Type B pancreatic cell (in vitro differentiated cells): ENCODE results near the gene HS6ST1. TPM values are rescaled to one million over a fixed set of nuclear protein-coding genes. Genes with fewer than 3 reads are reported as not detected.

Experiments
- DNase-seq: peaks from one replicate; pipeline ENCODE4 v3.0.0; 2021; ENCODE audit warnings: mixed read lengths; ENCODE audit not compliant: unreplicated experiment; ENCODE audit errors: extremely low spot score
- H3K27ac Mint-ChIP-seq: 2 replicates; pipeline ENCODE4 v1.8.0; 2021; ENCODE audit warnings: mild to moderate bottlenecking, mixed read lengths
- H3K27me3 Mint-ChIP-seq: 2 replicates; pipeline ENCODE4 v1.8.0; 2021; ENCODE audit warnings: mixed read lengths
- H3K36me3 Mint-ChIP-seq: 2 replicates; pipeline ENCODE4 v1.8.0; 2021; ENCODE audit warnings: mixed read lengths
- H3K4me1 Mint-ChIP-seq: one replicate; pipeline ENCODE4 v1.8.0; 2021; ENCODE audit warnings: mixed read lengths; ENCODE audit not compliant: unreplicated experiment
- H3K4me3 Mint-ChIP-seq: 2 replicates; pipeline ENCODE4 v1.8.0; 2021; ENCODE audit warnings: mild to moderate bottlenecking, mixed read lengths
- H3K9me3 Mint-ChIP-seq: 2 replicates; pipeline ENCODE4 v1.8.0; 2021; ENCODE audit warnings: mixed read lengths
- total RNA-seq: library from RNA; stranded (reverse); gene quantifications from 2 replicates; pipeline ENCODE4 v1.2.1, GENCODE V29; 2021; ENCODE audit warnings: low replicate concordance
- TF ChIP-seq, protein P1 (sequence below): fragments of 200-600 bp; sonication (generic); conservative IDR thresholded peaks from 2 replicates; pipeline ENCODE4 v1.5.0; 2021; ENCODE audit warnings: antibody characterized with exemption, mild to moderate bottlenecking

HS6ST1 gene
- total RNA-seq, 1 donor from 2014 or later, result 75.2 TPM

DNA sequence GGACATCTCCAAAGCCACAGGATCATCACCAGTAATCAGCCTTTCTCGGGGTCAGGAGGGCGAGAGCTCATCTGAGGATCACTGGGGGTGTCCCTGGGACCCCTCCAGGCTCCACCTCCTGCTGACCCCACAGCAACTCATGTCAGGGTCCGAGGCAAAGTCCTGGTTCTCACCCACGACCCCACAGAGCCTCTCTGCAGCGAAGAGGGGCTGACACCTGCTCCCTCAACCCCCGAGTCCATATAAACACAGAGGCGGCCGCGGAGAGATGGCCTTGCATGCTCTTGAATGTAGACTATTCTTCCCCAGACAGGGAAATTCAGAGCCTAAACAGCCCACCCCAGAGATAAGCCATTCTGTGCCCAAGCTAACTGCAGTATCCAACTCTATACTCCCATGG, 29.9 kb downstream of the HS6ST1 start:
- no peak overlapping the region for H3K4me3 Mint-ChIP-seq
- H3K4me1 Mint-ChIP-seq, result peaks cover 24% of the 10 kb centered on the region
- DNase-seq, result no peak
- peaks cover 4% of the 10 kb centered on the region for H3K36me3 Mint-ChIP-seq
- H3K27ac Mint-ChIP-seq, result peak overlapping the region; percentile 30
- no peaks in the 10 kb centered on the region for H3K9me3 Mint-ChIP-seq
- no peaks in the 10 kb centered on the region for H3K27me3 Mint-ChIP-seq
- TF ChIP-seq, protein P1, sequence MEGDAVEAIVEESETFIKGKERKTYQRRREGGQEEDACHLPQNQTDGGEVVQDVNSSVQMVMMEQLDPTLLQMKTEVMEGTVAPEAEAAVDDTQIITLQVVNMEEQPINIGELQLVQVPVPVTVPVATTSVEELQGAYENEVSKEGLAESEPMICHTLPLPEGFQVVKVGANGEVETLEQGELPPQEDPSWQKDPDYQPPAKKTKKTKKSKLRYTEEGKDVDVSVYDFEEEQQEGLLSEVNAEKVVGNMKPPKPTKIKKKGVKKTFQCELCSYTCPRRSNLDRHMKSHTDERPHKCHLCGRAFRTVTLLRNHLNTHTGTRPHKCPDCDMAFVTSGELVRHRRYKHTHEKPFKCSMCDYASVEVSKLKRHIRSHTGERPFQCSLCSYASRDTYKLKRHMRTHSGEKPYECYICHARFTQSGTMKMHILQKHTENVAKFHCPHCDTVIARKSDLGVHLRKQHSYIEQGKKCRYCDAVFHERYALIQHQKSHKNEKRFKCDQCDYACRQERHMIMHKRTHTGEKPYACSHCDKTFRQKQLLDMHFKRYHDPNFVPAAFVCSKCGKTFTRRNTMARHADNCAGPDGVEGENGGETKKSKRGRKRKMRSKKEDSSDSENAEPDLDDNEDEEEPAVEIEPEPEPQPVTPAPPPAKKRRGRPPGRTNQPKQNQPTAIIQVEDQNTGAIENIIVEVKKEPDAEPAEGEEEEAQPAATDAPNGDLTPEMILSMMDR, result no peak

DNA sequence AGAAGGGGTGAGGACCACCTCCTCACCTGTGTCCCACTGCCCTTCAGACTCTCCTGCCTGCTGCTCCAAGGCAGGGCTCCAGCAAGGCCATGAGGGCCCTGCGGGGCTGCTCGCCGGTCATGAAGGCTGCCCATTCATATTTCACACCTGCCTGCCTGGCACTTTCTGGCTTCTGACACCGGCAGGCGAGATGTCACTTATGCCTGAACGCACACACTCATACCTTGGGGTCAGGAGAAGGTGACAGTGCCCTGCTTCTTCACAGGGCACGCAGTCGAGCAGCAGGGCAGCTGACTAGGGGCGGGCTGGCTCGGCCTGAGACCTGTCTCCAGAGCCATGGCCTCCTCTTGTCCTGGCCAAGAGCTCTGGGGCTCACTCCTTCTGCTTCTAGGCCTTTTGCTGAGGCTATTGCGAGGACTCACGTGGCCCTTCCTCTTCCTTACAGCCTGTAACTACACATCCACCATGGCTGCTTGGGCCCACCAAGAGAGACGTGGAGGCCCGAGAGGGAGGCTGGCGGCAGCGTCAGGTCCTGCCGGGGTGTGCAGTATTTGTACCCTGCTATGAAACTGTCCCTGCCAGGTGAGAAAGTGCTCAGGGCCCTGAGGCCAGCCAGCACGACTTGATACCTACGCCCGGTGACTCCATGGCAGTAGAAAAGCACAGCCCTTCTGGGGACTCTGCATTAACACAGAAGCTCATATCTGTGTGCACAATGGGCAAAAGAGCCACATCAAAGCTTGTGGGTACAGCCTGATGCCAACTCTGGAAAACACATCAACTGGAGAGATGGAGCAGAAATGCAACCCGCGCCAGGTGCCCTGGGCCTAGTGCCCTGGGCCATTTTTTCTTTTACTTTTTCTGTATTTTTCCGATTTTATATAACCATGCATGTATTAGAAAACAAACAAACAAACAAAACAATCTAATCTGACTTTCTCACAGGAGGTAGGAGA, 30.6 kb downstream of the HS6ST1 start:
- no peaks in the 10 kb centered on the region for H3K9me3 Mint-ChIP-seq
- H3K4me3 Mint-ChIP-seq, result no peak overlapping the region
- peak overlapping the region; percentile 30 for H3K27ac Mint-ChIP-seq
- peaks cover 20% of the 10 kb centered on the region for H3K4me1 Mint-ChIP-seq
- TF ChIP-seq, protein P1, result no peak
- H3K36me3 Mint-ChIP-seq, result peaks cover 4% of the 10 kb centered on the region
- DNase-seq, result no peak
- H3K27me3 Mint-ChIP-seq, result no peaks in the 10 kb centered on the region

DNA sequence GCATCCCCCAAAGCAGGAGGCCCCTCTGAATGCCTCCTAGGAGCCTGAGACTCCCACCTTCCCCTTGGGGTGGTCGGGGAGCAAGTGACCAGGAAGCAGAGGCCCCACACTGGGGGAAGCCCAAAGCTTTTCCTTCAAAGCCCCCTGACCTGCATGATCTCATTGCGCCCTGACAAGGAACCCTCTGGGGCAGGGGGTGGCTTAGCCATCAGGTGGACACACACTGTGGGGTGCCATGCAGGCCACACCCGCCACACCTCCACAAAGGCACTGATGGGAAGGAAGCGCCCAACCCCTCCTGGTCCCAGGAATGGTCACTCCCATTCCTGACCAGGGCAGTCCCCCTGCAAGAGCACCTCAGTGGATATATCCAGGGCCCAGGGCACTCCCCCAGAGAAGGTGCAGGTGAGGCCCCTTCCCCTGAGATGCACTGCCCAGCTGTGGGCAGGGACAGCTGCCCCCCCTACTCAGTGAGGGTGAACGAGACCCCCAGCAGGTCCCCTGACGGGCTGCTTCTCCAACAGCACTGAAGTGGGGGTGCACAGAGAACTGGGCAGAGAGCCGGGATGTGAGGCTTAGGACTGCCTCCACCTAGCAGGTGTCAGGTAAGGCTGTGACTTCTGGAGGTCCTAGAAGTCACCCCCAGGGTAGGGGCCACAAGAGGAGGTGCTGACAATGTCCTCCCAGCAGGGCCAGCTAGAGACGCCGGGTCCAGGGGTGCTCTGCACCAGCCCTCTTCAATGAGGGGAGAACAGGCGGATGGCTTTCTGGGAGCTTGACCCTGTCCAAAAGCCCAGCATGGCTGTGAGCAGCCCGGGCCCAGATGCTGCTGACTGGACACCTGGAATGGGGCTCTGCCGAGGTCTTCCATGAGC, 31.5 kb downstream of the HS6ST1 start:
- peaks cover 18% of the 10 kb centered on the region for H3K4me1 Mint-ChIP-seq
- TF ChIP-seq, protein P1, result no peak
- H3K36me3 Mint-ChIP-seq, result peaks cover 4% of the 10 kb centered on the region
- H3K9me3 Mint-ChIP-seq, result no peaks in the 10 kb centered on the region
- H3K4me3 Mint-ChIP-seq, result no peak overlapping the region
- DNase-seq, result no peak
- no peaks in the 10 kb centered on the region for H3K27me3 Mint-ChIP-seq
- H3K27ac Mint-ChIP-seq, result no peak overlapping the region

DNA sequence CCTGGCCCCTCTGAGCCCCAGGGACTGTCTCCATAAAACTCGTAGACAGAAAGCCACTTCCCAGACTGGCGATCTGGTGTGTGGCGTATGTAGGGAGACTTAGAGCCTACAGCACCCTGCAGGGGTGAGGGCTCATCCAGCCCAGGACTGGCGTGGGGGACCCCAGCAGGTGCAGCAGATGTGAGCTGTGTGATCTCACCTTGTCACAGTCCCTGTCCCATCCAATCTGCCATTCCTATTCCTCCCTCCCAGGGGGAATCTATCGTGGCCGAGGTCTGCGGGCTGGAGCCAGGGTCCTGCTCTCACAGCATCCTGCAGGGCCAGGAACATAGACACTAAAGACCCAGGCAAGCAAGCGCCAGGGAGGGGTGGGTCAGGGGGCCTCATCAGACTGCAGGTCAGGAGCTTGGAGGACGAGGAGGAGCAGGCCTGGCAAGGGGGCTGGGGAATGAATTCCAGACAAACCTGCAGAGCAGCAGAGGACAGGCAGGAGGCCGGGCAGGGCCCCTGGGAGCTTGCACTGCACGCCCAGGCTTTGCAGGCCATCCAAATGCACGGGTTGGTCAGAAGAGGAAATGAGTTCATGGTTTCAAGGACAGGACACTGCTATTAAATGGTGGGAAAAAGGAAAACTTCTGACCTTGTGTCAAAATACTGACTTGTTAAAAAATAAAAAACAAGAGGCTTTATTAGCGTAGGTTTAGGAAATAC, 32.5 kb downstream of the HS6ST1 start:
- Mint-ChIP-seq H3K36me3 (peaks cover 4% of the 10 kb centered on the region), H3K4me3 (peak overlapping the region; percentile 41), H3K4me1 (peaks cover 21% of the 10 kb centered on the region), H3K27ac (peak overlapping the region; percentile 50), H3K27me3 (no peaks in the 10 kb centered on the region), H3K9me3 (no peaks in the 10 kb centered on the region)
- DNase-seq, result no peak
- TF ChIP-seq, protein P1, result no peak

DNA sequence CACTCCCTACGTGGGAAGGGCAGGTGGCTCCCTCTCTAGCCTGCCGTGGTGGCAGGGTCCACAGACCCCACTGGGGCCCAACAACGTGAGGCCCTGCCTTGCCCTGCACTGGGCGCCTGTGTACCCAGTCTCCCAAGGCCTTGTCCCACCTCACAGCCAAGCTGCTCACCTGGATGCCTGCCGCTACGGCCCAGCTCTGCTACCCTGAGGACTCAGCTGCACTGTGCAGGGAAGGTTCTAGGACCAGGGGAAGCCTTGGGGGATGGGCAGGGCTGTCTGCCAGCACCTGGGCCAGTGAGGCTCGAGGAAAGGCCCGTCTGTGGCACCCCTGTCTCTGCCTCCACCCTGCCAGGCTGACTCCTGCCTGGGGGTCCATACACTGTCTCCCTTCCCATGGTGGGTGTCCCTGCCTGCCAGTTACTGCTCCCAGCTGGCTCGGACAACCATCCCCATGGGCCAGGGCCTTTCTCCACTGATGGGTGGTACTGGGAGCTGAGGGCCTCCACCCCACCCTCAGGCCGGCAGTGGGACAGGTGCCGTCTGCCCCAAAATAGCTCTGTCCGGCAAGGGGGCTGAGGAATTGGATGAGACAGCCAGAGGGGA, 33.2 kb downstream of the HS6ST1 start:
- Mint-ChIP-seq H3K36me3 (peaks cover 3% of the 10 kb centered on the region), H3K4me1 (peaks cover 22% of the 10 kb centered on the region), H3K27me3 (no peaks in the 10 kb centered on the region), H3K9me3 (no peaks in the 10 kb centered on the region), H3K27ac (no peak overlapping the region), H3K4me3 (no peak overlapping the region)
- TF ChIP-seq, protein P1, result no peak
- no peak for DNase-seq
